MM.1S (cell line): ENCODE data around the gene ST7.

Experiments
- EZH2phosphoT487 ChIP-seq: fragments of 300-600 bp; sonication (generic); IDR thresholded peaks from 2 replicates; pipeline ENCODE4 v1.6.1; 2018; ENCODE audit warnings: antibody characterized with exemption, low read length
- TF ChIP-seq, protein P1 (sequence below): fragments of 300-600 bp; sonication (generic); IDR thresholded peaks from 2 replicates; pipeline ENCODE4 v1.5.1; 2016; ENCODE audit warnings: antibody characterized with exemption, low read length, mixed read lengths

DNA sequence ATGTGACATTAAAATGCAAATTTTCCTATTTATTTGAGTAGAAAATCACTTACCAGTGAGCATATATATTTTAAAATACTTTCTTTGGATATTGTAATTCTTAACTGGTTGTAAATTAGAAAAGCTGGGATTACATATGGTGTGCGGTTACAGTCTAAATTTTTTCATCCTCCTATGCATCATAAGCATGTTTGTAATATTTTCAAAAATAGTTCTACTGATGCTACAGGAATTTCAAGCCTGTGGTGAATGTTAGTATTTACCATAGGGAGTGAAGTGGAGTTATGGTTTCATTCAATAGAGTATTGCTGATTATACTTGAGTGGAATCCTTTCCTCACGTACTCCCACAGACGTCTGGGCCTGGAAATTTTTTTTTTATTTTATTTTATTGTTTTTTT is 34.6 kb upstream of the ST7 start:
- TF ChIP-seq, protein P1, sequence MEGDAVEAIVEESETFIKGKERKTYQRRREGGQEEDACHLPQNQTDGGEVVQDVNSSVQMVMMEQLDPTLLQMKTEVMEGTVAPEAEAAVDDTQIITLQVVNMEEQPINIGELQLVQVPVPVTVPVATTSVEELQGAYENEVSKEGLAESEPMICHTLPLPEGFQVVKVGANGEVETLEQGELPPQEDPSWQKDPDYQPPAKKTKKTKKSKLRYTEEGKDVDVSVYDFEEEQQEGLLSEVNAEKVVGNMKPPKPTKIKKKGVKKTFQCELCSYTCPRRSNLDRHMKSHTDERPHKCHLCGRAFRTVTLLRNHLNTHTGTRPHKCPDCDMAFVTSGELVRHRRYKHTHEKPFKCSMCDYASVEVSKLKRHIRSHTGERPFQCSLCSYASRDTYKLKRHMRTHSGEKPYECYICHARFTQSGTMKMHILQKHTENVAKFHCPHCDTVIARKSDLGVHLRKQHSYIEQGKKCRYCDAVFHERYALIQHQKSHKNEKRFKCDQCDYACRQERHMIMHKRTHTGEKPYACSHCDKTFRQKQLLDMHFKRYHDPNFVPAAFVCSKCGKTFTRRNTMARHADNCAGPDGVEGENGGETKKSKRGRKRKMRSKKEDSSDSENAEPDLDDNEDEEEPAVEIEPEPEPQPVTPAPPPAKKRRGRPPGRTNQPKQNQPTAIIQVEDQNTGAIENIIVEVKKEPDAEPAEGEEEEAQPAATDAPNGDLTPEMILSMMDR: no peak
- no peak for TF ChIP-seq EZH2phosphoT487
